K562 (cell line): ENCODE results near the gene TICAM1. TPM values are rescaled to one million over a fixed set of nuclear protein-coding genes. Genes with fewer than 3 reads are reported as not detected.

Experiments
- KLF16 ChIP-seq: IDR thresholded peaks from 2 replicates; pipeline ENCODE4 v1.6.1; 2016; ENCODE audit warnings: antibody characterized with exemption
- NCOA6 ChIP-seq: fragments of 450-650 bp; IDR thresholded peaks from 2 replicates; pipeline ENCODE4 v1.6.1; 2017; ENCODE audit warnings: mild to moderate bottlenecking
- NR2F6 ChIP-seq: fragments of 450-650 bp; formaldehyde crosslinking; IDR thresholded peaks from 2 replicates; pipeline ENCODE4 v1.4.0; 2020; ENCODE audit warnings: mild to moderate bottlenecking
- SIRT6 ChIP-seq: IDR thresholded peaks from one replicate; pipeline ENCODE4 v1.6.1; 2012; ENCODE audit warnings: low read depth, mild to moderate bottlenecking, control low read depth, inconsistent platforms, low read length, moderate library complexity
- SMARCE1 ChIP-seq: fragments of 450-650 bp; IDR thresholded peaks from 2 replicates; pipeline ENCODE4 v1.7.1; 2016; ENCODE audit warnings: mild to moderate bottlenecking
- polyA plus RNA-seq, 8 experiments: library from polyadenylated mRNA; depleted of rRNA in 4 of 8; stranded (reverse) in 5 of 8; unstranded in 3 of 8; fragments of >200 nt; fragmentation: Nextera tagmentation in 2 of 8; fragmentation: Illumina TruSeq in 1 of 8; extraction: Ambion mirVana in 2 of 8; extraction: Trizol in 1 of 8; gene quantifications; 2 replicates each; pipeline versions ENCODE4 v1.2.1 to v1.2.3, GENCODE V29; 2011 to 2014; ENCODE audit warnings: inconsistent platforms in 1 of 8, missing spikeins in 1 of 8
- total RNA-seq, 7 experiments: library from RNA; depleted of rRNA in 6 of 7; stranded (reverse); fragments of >200 nt in 6 of 7; fragmentation: Illumina TruSeq in 2 of 7; extraction: Trizol in 2 of 7; gene quantifications; 2 replicates each; pipeline versions ENCODE4 v1.2.1 to v1.2.3, GENCODE V29; 2011 to 2021; ENCODE audit warnings: low replicate concordance in 1 of 7
- TF ChIP-seq, protein P1 (sequence below): fragments of 200-600 bp; sonication (generic); IDR thresholded peaks from one replicate; pipeline ENCODE4 v1.6.1; 2012; ENCODE audit warnings: mild to moderate bottlenecking, low read depth, low read length, inconsistent platforms
- TF ChIP-seq, protein P2 (sequence below): sonication (generic); formaldehyde crosslinking; IDR thresholded peaks from 2 replicates; pipeline ENCODE4 v1.8.1; 2023; ENCODE audit warnings: missing genetic modification reagents, mild to moderate bottlenecking, borderline replicate concordance
- TF ChIP-seq, protein P3 (sequence below): fragments of 250-450 bp; sonication (Bioruptor Pico); IDR thresholded peaks from 2 replicates; pipeline ENCODE4 v1.8.0; 2022; ENCODE audit warnings: moderate library complexity, mild to moderate bottlenecking, inconsistent platforms
- TF ChIP-seq, protein P4 (sequence below), 2 experiments: fragments of 450-650 bp; IDR thresholded peaks; 2 replicates each; pipeline ENCODE4 v1.6.1; 2016

Gene TICAM1
- total and polyA plus RNA-seq, 9 of the 15 experiments (the other 6 are each of a cell fraction or from before 2014, with no cell fraction given): 0.07 to 11.6 (median 1.5) TPM

DNA sequence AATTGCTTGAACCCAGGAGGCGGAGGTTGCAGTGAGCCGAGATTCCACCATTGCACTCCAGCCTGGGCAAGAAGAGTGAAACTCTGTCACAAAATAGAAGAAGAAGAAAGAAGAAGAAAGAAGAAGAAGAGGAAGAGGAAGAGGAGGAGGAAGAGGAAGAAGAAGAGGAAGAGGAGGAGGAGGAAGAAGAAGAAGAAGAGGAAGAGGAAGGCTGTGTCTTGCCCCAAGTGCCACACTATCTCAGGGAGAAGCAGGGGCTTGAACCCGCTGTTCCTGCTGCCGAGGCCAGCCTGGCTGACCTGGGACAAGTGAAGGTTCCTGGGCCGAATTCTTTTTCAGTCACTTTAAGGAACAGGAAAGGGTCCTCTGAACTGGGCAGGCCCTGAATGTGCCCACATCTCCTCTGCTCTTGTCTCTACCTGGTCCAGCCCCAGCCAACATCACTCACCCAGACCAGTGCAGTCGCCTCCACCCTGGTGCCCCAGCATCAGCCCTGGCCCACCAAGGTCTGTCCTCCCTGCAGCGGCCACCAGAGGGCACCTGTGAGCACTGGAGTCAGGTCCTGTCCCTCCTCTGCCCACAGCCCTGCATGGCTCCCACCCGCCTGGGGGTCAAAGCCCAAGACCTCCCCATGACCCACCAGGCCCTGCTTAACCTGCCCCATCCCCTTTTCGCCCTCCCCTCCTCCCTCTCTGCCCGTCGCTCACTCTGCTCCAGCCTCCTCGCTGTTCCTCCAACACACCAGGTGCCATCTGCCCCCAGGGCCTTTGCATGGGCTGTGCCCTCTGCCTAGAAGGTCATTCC, 20.0 kb downstream of the TICAM1 start (continued):
- TF ChIP-seq, protein P1, sequence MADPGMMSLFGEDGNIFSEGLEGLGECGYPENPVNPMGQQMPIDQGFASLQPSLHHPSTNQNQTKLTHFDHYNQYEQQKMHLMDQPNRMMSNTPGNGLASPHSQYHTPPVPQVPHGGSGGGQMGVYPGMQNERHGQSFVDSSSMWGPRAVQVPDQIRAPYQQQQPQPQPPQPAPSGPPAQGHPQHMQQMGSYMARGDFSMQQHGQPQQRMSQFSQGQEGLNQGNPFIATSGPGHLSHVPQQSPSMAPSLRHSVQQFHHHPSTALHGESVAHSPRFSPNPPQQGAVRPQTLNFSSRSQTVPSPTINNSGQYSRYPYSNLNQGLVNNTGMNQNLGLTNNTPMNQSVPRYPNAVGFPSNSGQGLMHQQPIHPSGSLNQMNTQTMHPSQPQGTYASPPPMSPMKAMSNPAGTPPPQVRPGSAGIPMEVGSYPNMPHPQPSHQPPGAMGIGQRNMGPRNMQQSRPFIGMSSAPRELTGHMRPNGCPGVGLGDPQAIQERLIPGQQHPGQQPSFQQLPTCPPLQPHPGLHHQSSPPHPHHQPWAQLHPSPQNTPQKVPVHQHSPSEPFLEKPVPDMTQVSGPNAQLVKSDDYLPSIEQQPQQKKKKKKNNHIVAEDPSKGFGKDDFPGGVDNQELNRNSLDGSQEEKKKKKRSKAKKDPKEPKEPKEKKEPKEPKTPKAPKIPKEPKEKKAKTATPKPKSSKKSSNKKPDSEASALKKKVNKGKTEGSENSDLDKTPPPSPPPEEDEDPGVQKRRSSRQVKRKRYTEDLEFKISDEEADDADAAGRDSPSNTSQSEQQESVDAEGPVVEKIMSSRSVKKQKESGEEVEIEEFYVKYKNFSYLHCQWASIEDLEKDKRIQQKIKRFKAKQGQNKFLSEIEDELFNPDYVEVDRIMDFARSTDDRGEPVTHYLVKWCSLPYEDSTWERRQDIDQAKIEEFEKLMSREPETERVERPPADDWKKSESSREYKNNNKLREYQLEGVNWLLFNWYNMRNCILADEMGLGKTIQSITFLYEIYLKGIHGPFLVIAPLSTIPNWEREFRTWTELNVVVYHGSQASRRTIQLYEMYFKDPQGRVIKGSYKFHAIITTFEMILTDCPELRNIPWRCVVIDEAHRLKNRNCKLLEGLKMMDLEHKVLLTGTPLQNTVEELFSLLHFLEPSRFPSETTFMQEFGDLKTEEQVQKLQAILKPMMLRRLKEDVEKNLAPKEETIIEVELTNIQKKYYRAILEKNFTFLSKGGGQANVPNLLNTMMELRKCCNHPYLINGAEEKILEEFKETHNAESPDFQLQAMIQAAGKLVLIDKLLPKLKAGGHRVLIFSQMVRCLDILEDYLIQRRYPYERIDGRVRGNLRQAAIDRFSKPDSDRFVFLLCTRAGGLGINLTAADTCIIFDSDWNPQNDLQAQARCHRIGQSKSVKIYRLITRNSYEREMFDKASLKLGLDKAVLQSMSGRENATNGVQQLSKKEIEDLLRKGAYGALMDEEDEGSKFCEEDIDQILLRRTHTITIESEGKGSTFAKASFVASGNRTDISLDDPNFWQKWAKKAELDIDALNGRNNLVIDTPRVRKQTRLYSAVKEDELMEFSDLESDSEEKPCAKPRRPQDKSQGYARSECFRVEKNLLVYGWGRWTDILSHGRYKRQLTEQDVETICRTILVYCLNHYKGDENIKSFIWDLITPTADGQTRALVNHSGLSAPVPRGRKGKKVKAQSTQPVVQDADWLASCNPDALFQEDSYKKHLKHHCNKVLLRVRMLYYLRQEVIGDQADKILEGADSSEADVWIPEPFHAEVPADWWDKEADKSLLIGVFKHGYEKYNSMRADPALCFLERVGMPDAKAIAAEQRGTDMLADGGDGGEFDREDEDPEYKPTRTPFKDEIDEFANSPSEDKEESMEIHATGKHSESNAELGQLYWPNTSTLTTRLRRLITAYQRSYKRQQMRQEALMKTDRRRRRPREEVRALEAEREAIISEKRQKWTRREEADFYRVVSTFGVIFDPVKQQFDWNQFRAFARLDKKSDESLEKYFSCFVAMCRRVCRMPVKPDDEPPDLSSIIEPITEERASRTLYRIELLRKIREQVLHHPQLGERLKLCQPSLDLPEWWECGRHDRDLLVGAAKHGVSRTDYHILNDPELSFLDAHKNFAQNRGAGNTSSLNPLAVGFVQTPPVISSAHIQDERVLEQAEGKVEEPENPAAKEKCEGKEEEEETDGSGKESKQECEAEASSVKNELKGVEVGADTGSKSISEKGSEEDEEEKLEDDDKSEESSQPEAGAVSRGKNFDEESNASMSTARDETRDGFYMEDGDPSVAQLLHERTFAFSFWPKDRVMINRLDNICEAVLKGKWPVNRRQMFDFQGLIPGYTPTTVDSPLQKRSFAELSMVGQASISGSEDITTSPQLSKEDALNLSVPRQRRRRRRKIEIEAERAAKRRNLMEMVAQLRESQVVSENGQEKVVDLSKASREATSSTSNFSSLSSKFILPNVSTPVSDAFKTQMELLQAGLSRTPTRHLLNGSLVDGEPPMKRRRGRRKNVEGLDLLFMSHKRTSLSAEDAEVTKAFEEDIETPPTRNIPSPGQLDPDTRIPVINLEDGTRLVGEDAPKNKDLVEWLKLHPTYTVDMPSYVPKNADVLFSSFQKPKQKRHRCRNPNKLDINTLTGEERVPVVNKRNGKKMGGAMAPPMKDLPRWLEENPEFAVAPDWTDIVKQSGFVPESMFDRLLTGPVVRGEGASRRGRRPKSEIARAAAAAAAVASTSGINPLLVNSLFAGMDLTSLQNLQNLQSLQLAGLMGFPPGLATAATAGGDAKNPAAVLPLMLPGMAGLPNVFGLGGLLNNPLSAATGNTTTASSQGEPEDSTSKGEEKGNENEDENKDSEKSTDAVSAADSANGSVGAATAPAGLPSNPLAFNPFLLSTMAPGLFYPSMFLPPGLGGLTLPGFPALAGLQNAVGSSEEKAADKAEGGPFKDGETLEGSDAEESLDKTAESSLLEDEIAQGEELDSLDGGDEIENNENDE: no peak
- TF ChIP-seq, protein P2, sequence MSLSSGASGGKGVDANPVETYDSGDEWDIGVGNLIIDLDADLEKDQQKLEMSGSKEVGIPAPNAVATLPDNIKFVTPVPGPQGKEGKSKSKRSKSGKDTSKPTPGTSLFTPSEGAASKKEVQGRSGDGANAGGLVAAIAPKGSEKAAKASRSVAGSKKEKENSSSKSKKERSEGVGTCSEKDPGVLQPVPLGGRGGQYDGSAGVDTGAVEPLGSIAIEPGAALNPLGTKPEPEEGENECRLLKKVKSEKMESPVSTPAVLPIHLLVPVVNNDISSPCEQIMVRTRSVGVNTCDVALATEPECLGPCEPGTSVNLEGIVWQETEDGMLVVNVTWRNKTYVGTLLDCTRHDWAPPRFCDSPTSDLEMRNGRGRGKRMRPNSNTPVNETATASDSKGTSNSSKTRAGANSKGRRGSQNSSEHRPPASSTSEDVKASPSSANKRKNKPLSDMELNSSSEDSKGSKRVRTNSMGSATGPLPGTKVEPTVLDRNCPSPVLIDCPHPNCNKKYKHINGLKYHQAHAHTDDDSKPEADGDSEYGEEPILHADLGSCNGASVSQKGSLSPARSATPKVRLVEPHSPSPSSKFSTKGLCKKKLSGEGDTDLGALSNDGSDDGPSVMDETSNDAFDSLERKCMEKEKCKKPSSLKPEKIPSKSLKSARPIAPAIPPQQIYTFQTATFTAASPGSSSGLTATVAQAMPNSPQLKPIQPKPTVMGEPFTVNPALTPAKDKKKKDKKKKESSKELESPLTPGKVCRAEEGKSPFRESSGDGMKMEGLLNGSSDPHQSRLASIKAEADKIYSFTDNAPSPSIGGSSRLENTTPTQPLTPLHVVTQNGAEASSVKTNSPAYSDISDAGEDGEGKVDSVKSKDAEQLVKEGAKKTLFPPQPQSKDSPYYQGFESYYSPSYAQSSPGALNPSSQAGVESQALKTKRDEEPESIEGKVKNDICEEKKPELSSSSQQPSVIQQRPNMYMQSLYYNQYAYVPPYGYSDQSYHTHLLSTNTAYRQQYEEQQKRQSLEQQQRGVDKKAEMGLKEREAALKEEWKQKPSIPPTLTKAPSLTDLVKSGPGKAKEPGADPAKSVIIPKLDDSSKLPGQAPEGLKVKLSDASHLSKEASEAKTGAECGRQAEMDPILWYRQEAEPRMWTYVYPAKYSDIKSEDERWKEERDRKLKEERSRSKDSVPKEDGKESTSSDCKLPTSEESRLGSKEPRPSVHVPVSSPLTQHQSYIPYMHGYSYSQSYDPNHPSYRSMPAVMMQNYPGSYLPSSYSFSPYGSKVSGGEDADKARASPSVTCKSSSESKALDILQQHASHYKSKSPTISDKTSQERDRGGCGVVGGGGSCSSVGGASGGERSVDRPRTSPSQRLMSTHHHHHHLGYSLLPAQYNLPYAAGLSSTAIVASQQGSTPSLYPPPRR: no peak
- TF ChIP-seq SIRT6 (no peak), NCOA6 (no peak), KLF16 (no peak), NR2F6 (CRISPR knock-in tag) (no peak), SMARCE1 (no peak)
- TF ChIP-seq, protein P3, sequence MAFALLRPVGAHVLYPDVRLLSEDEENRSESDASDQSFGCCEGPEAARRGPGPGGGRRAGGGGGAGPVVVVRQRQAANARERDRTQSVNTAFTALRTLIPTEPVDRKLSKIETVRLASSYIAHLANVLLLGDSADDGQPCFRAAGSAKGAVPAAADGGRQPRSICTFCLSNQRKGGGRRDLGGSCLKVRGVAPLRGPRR: no peak
- TF ChIP-seq, protein P4, sequence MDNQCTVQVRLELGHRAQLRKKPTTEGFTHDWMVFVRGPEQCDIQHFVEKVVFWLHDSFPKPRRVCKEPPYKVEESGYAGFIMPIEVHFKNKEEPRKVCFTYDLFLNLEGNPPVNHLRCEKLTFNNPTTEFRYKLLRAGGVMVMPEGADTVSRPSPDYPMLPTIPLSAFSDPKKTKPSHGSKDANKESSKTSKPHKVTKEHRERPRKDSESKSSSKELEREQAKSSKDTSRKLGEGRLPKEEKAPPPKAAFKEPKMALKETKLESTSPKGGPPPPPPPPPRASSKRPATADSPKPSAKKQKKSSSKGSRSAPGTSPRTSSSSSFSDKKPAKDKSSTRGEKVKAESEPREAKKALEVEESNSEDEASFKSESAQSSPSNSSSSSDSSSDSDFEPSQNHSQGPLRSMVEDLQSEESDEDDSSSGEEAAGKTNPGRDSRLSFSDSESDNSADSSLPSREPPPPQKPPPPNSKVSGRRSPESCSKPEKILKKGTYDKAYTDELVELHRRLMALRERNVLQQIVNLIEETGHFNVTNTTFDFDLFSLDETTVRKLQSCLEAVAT (IDR thresholded peaks at IDR 0.05): peak in 1 of 2 experiments; percentile 42; a peak in 1 of 4 replicates
